MCF 10A (cell line): ENCODE results near the gene HIGD1A. TPM values are rescaled to one million over a fixed set of nuclear protein-coding genes. Genes with fewer than 3 reads are reported as not detected.

Source experiments
- BruUV-seq: library from RNA; stranded (reverse); fragments of 400-500 nt; replicated peaks from 2 replicates; lab custom pipeline; 2021; lab: Mats Ljungman, UMichigan
- CTCF ChIA-PET: fragments of 300-600 bp; sonication (Branson Sonifier 250); formaldehyde crosslinking; extraction: SDS; loops from one replicate; lab custom pipeline; 2021; ENCODE audit warnings: antibody characterized with exemption, inconsistent platforms; lab: Yijun Ruan, JAX
- POLR2A ChIA-PET: fragments of 300-600, 350-650 bp; sonication (Branson Sonifier 250); formaldehyde crosslinking; extraction: SDS; loops from one replicate; lab custom pipeline; 2020; ENCODE audit warnings: antibody characterized with exemption, inconsistent platforms; lab: Yijun Ruan, JAX
- DNase-seq: peaks from one replicate; pipeline ENCODE4 v3.0.0-alpha.2; 2018; ENCODE audit not compliant: unreplicated experiment
- H3K27ac Mint-ChIP-seq: one replicate; pipeline ENCODE4 v1.8.0; 2022; ENCODE audit warnings: mild to moderate bottlenecking, low read depth, mixed read lengths; ENCODE audit not compliant: unreplicated experiment
- H3K27me3 Mint-ChIP-seq: one replicate; pipeline ENCODE4 v1.8.0; 2022; ENCODE audit warnings: mixed read lengths; ENCODE audit not compliant: insufficient read depth, unreplicated experiment
- H3K36me3 Mint-ChIP-seq: one replicate; pipeline ENCODE4 v1.8.0; 2022; ENCODE audit warnings: mild to moderate bottlenecking, moderate library complexity, mixed read lengths; ENCODE audit not compliant: insufficient read depth, unreplicated experiment
- H3K4me1 Mint-ChIP-seq: one replicate; pipeline ENCODE4 v1.8.0; 2022; ENCODE audit warnings: mixed read lengths; ENCODE audit not compliant: insufficient read depth, unreplicated experiment
- H3K4me3 Mint-ChIP-seq: one replicate; pipeline ENCODE4 v1.8.0; 2022; ENCODE audit warnings: mild to moderate bottlenecking, moderate library complexity, mixed read lengths; ENCODE audit not compliant: unreplicated experiment
- H3K9me3 Mint-ChIP-seq: one replicate; pipeline ENCODE4 v1.8.0; 2022; ENCODE audit warnings: mixed read lengths; ENCODE audit not compliant: unreplicated experiment
- CTCF ChIP-seq: fragments of 200-600 bp; IDR thresholded peaks from one replicate; pipeline ENCODE4 v1.8.0; 2022; ENCODE audit warnings: antibody characterized with exemption, mild to moderate bottlenecking; ENCODE audit not compliant: unreplicated experiment
- intact Hi-C: fragments of 100-400 bp; cut with micrococcal nuclease; formaldehyde crosslinking; loops from 2 replicates; pipeline ENCODE4 v1.14.1; 2022
- total RNA-seq: library from RNA; stranded (reverse); gene quantifications from 2 replicates; pipeline ENCODE4 v1.2.3, GENCODE V29; 2022

Gene HIGD1A
- total RNA-seq, 1 experiment from 2014 or later = 140 TPM

- H3K36me3 Mint-ChIP-seq = peaks cover 5% of the 10 kb centered on the region
- BruUV-seq = no TSS peak
- no peak for TF ChIP-seq CTCF
- intact Hi-C loops = no loop called here
- no peak for DNase-seq
- H3K4me1 Mint-ChIP-seq = peaks cover 13% of the 10 kb centered on the region
- H3K27ac Mint-ChIP-seq = peak overlapping the region; percentile 87
- POLR2A ChIA-PET = interaction anchor here (0.7 kb wide), 1 partner anchor 161 kb away, joined by 3 read pairs; no protein-coding TSS in a partner anchor
- CTCF ChIA-PET = interaction anchor here (0.6 to 3.0 kb wide), 6 partner anchors 12 to 160 kb away, joined by 3 to 11 read pairs (median 4); no protein-coding TSS in a partner anchor
- no peaks in the 10 kb centered on the region for H3K9me3 Mint-ChIP-seq
- no peaks in the 10 kb centered on the region for H3K27me3 Mint-ChIP-seq
- H3K4me3 Mint-ChIP-seq = no peak overlapping the region
Observed at GRCh38 chr3:42762046-42762724, 42.1 kb downstream of the HIGD1A start.

- H3K27me3 Mint-ChIP-seq = no peaks in the 10 kb centered on the region
- ChIA-PET CTCF (interaction anchor here (0.5 to 3.1 kb wide), 6 partner anchors 9 to 159 kb away, joined by 3 to 8 read pairs (median 4); no protein-coding TSS in a partner anchor), POLR2A (interaction anchor here (0.7 to 2.0 kb wide), 4 partner anchors 12 to 158 kb away, joined by 3 to 11 read pairs (median 4); partner anchors contain the start of gene NKTR)
- no peaks in the 10 kb centered on the region for H3K9me3 Mint-ChIP-seq
- no peak overlapping the region for H3K4me3 Mint-ChIP-seq
- H3K27ac Mint-ChIP-seq = no peak overlapping the region
- DNase-seq = no peak
- no TSS peak for BruUV-seq
- H3K36me3 Mint-ChIP-seq = peaks cover 5% of the 10 kb centered on the region
- intact Hi-C loops = no loop called here
- TF ChIP-seq CTCF = no peak
- peaks cover 13% of the 10 kb centered on the region for H3K4me1 Mint-ChIP-seq
Observed at GRCh38 chr3:42758126-42758525, 46.2 kb downstream of the HIGD1A start.

GRCh38 chr3:42756681-42757213 is 47.5 kb downstream of the HIGD1A start:
- peaks cover 11% of the 10 kb centered on the region for H3K4me1 Mint-ChIP-seq
- H3K27ac Mint-ChIP-seq = no peak overlapping the region
- no peak for TF ChIP-seq CTCF
- no TSS peak for BruUV-seq
- POLR2A ChIA-PET = interaction anchor here (0.8 to 2.0 kb wide), 4 partner anchors 23 to 156 kb away, joined by 3 to 5 read pairs (median 3); partner anchors contain the start of gene NKTR
- H3K4me3 Mint-ChIP-seq = no peak overlapping the region
- H3K27me3 Mint-ChIP-seq = no peaks in the 10 kb centered on the region
- CTCF ChIA-PET = interaction anchor here (0.6 to 3.1 kb wide), 10 partner anchors 9 to 185 kb away, joined by 3 to 9 read pairs (median 4); no protein-coding TSS in a partner anchor
- no peaks in the 10 kb centered on the region for H3K9me3 Mint-ChIP-seq
- DNase-seq = no peak
- intact Hi-C loops = no loop called here
- H3K36me3 Mint-ChIP-seq = peaks cover 5% of the 10 kb centered on the region
